Lower leg skin (tissue), 3 donors: ENCODE results near the gene YTHDF1.

Source experiments
- CTCF ChIP-seq, 3 donors: fragments of 450-650 bp; IDR thresholded peaks; one replicate each; pipeline ENCODE4 v1.5.1; 2016; ENCODE audit warnings: antibody characterized with exemption in 3 of 3, mild to moderate bottlenecking in 3 of 3, moderate library complexity in 2 of 3
- POLR2A ChIP-seq, 2 donors: fragments of 450-650 bp; IDR thresholded peaks; one replicate each; pipeline ENCODE4 v1.6.1; 2016 to 2017; ENCODE audit warnings: antibody characterized with exemption in 2 of 2, mild to moderate bottlenecking in 1 of 2, moderate library complexity in 1 of 2

GRCh38 chr20:63163171-63163570 is 52.8 kb downstream of the YTHDF1 start:
- no peak for TF ChIP-seq POLR2A (IDR thresholded peaks at IDR 0.05)
- TF ChIP-seq CTCF (IDR thresholded peaks at IDR 0.05): no peak
